ENCODE results near the gene SEPTIN12.

DNA sequence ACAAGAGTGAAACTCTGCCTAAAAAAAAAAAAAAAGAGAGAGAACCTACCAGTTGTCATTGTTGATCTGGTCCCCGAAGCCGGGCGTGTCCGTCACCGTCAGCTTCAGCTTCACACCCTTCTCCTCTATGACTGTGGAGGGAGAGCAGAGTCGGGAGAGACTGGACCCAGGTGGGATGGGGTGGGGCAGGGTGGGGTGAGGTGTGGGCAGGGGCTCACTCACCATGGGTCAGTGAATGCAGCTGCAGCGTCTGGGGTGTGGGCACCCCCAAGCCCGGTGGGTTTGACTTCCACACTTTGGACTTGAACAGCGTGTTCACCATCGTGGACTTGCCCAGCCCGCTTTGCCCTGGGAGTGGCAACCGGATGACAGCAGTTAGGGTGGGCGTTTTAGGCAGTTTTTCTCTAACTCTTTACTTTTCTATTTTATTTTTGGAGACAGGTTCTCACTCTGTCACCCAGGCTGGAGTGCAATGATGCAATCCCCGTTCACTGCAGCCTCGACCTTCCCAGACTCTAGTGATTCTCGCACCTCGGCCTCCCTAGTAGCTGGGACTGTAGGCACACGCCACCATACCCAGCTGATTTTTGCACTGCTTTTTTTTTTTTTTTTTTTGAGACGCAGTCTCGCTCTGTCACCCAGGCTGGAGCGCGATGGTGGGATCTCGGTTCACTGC lies 2.2 kb downstream of the SEPTIN12 start:
- TF ChIP-seq POLR2AphosphoS5 (IDR thresholded peaks at IDR 0.05) (no peak), POLR2A (IDR thresholded peaks at IDR 0.05) (no peak)
- TF ChIP-seq, protein P1, sequence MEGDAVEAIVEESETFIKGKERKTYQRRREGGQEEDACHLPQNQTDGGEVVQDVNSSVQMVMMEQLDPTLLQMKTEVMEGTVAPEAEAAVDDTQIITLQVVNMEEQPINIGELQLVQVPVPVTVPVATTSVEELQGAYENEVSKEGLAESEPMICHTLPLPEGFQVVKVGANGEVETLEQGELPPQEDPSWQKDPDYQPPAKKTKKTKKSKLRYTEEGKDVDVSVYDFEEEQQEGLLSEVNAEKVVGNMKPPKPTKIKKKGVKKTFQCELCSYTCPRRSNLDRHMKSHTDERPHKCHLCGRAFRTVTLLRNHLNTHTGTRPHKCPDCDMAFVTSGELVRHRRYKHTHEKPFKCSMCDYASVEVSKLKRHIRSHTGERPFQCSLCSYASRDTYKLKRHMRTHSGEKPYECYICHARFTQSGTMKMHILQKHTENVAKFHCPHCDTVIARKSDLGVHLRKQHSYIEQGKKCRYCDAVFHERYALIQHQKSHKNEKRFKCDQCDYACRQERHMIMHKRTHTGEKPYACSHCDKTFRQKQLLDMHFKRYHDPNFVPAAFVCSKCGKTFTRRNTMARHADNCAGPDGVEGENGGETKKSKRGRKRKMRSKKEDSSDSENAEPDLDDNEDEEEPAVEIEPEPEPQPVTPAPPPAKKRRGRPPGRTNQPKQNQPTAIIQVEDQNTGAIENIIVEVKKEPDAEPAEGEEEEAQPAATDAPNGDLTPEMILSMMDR (IDR thresholded peaks at IDR 0.05), result no peak
